Stimulated activated CD4-positive, alpha-beta T cell treated with anti-CD3 and anti-CD28 coated beads, Interleukin-12 subunit alpha, Interleukin-12 subunit beta, amount 100 ng/mL, for 24 hours (primary cell): ENCODE data around the gene TMEM178B.

Experiments
- DNase-seq, 2 experiments: peaks; one replicate each; pipeline ENCODE4 v3.0.0-alpha.2; 2020; ENCODE audit warnings: low read depth in 2 of 2

The TMEM178B gene

GRCh38 chr7:141525973-141526514 is 452.2 kb downstream of the TMEM178B start:
- DNase-seq = no peak

- no peak for DNase-seq
Observed at GRCh38 chr7:141527076-141527475, 453.2 kb downstream of the TMEM178B start.

- DNase-seq = no peak
Observed at GRCh38 chr7:141528399-141528798, 454.5 kb downstream of the TMEM178B start.
